GM12891 (cell line): Measurements from ENCODE around the gene TTC23.

ENCODE experiments used
- DNase-seq: peaks from one replicate; pipeline ENCODE4 v3.0.0; 2011; ENCODE audit warnings: low spot score; ENCODE audit not compliant: insufficient read length
- FAIRE-seq: peaks from 2 replicates; lab custom pipeline; 2011; peaks lifted over from hg19 to GRCh38; lab: Jason Lieb, UNC
- PAX5 ChIP-seq: IDR thresholded peaks from 2 replicates; pipeline ENCODE4 v1.6.1; 2011; ENCODE audit warnings: low read length, moderate library complexity, mild to moderate bottlenecking; ENCODE audit not compliant: insufficient read depth, severe bottlenecking
- POLR2A ChIP-seq: IDR thresholded peaks from 2 replicates; pipeline ENCODE4 v1.6.1; 2011; ENCODE audit warnings: low read depth, low read length, control low read depth
- POLR2AphosphoS5 ChIP-seq: IDR thresholded peaks from 2 replicates; pipeline ENCODE4 v1.6.1; 2011; ENCODE audit warnings: low read depth, low read length, control low read depth
- POU2F2 ChIP-seq: IDR thresholded peaks from 2 replicates; pipeline ENCODE4 v1.6.1; 2011; ENCODE audit warnings: low read depth, mild to moderate bottlenecking, control low read depth, low read length, moderate library complexity
- SPI1 ChIP-seq: IDR thresholded peaks from 2 replicates; pipeline ENCODE4 v1.6.1; 2011; ENCODE audit warnings: low read depth, low read length, control low read depth
- TAF1 ChIP-seq: IDR thresholded peaks from 2 replicates; pipeline ENCODE4 v1.6.1; 2011; ENCODE audit warnings: low read depth, low read length, control low read depth

Gene TTC23

GRCh38 chr15:99275061-99275460 lies 25.7 kb upstream of the TTC23 start:
- TF ChIP-seq PAX5 = no peak
- TF ChIP-seq SPI1 = no peak
- no peak for TF ChIP-seq POLR2AphosphoS5
- no peak for TF ChIP-seq TAF1
- no peak for TF ChIP-seq POU2F2
- FAIRE-seq (no peak), DNase-seq (no peak)

GRCh38 chr15:99273801-99274200 lies 24.4 kb upstream of the TTC23 start:
- FAIRE-seq (no peak), DNase-seq (no peak)
- TF ChIP-seq POLR2AphosphoS5 (no peak), PAX5 (no peak), POLR2A (no peak)

- TF ChIP-seq SPI1 (no peak), POLR2A (no peak), PAX5 (no peak), POLR2AphosphoS5 (no peak)
- FAIRE-seq (no peak), DNase-seq (no peak)
Observed at GRCh38 chr15:99268431-99268830, 19.1 kb upstream of the TTC23 start.

GRCh38 chr15:99267957-99268356 lies 18.6 kb upstream of the TTC23 start:
- DNase-seq = no peak
- no peak for TF ChIP-seq PAX5
- TF ChIP-seq POU2F2 = no peak
- TF ChIP-seq POLR2A = no peak
- no peak for TF ChIP-seq SPI1
- TF ChIP-seq TAF1 = no peak
- TF ChIP-seq POLR2AphosphoS5 = no peak
- FAIRE-seq = no peak

GRCh38 chr15:99265541-99266070 lies 16.2 kb upstream of the TTC23 start:
- FAIRE-seq = no peak
- DNase-seq = no peak
- TF ChIP-seq PAX5 (no peak), POLR2A (no peak), SPI1 (no peak), TAF1 (no peak), POLR2AphosphoS5 (no peak), POU2F2 (no peak)

GRCh38 chr15:99264125-99264524 lies 14.7 kb upstream of the TTC23 start:
- TF ChIP-seq POLR2AphosphoS5 (no peak), TAF1 (no peak)
- no peak for DNase-seq
- no peak for FAIRE-seq

- TF ChIP-seq POLR2A (no peak), POLR2AphosphoS5 (no peak), TAF1 (no peak), PAX5 (no peak), POU2F2 (no peak), SPI1 (no peak)
Observed at GRCh38 chr15:99257107-99257750, 7.8 kb upstream of the TTC23 start.

GRCh38 chr15:99253381-99254090 lies 4.2 kb upstream of the TTC23 start:
- FAIRE-seq (peak; percentile 52), DNase-seq (no peak)
- TF ChIP-seq TAF1 = no peak
- no peak for TF ChIP-seq SPI1
- no peak for TF ChIP-seq POLR2A
- no peak for TF ChIP-seq PAX5
- TF ChIP-seq POU2F2 = no peak
- TF ChIP-seq POLR2AphosphoS5 = no peak

More at GRCh38 chr15:99257107-99257750, 7.8 kb upstream of the TTC23 start:
- DNase-seq = no peak
- FAIRE-seq = no peak

GRCh38 chr15:99252326-99252725 lies 2.9 kb upstream of the TTC23 start:
- DNase-seq (no peak), FAIRE-seq (peak; percentile 87)
- TF ChIP-seq PAX5 (no peak), TAF1 (no peak), POLR2AphosphoS5 (no peak), SPI1 (no peak), POU2F2 (no peak), POLR2A (no peak)
